Endothelial cell of umbilical vein (primary cell): Measurements from ENCODE around the gene KRT77. TPM values are rescaled to one million over a fixed set of nuclear protein-coding genes. Genes with fewer than 3 reads are reported as not detected.

Experiments used
- BruUV-seq: library from RNA; stranded (reverse); fragments of 400-500 nt; replicated peaks from 2 replicates; lab custom pipeline; 2021; lab: Mats Ljungman, UMichigan
- CTCF ChIA-PET: fragments of 300-600, 350-600 bp; sonication (Branson Sonifier 250); formaldehyde crosslinking; loops from one replicate; lab custom pipeline; 2021; ENCODE audit warnings: antibody characterized with exemption, inconsistent platforms; lab: Charles Lee
- POLR2A ChIA-PET: fragments of 300-600, 350-600 bp; sonication (Branson Sonifier 250); formaldehyde crosslinking; loops from one replicate; lab custom pipeline; 2021; ENCODE audit warnings: antibody characterized with exemption, inconsistent platforms; lab: Charles Lee
- DNase-seq: peaks from one replicate; pipeline ENCODE4 v3.0.0-alpha.2; 2011; ENCODE audit warnings: low read depth, low spot score
- FAIRE-seq: peaks from 2 replicates; lab custom pipeline; 2011; peaks lifted over from hg19 to GRCh38; lab: Jason Lieb, UNC
- H2AFZ ChIP-seq: 2 replicates; pipeline ENCODE4 v1.6.0; 2012; ENCODE audit warnings: low read depth, low read length, control low read depth, inconsistent platforms
- H3K27ac ChIP-seq: 2 replicates; pipeline ENCODE4 v1.5.1; 2011; ENCODE audit warnings: low read depth, mild to moderate bottlenecking, control low read depth, low read length, moderate library complexity; ENCODE audit not compliant: insufficient read depth
- H3K27me3 ChIP-seq, 2 experiments: 2 replicates each; pipeline versions ENCODE4 v1.6.0 to v1.6.1; 2011; ENCODE audit warnings: low read length in 2 of 2, mixed read lengths in 1 of 2; ENCODE audit not compliant: control insufficient read depth in 2 of 2, insufficient read depth in 2 of 2
- H3K36me3 ChIP-seq, 2 experiments: 2 replicates in 1 of 2; 3 replicates in 1 of 2; pipeline ENCODE4 v1.5.1; 2011; ENCODE audit warnings: low read length in 2 of 2, mild to moderate bottlenecking in 1 of 2, moderate library complexity in 1 of 2; ENCODE audit not compliant: control insufficient read depth in 2 of 2, insufficient read depth in 2 of 2; ENCODE audit errors: extremely low read depth in 1 of 2
- H3K4me1 ChIP-seq: 3 replicates; pipeline ENCODE4 v1.5.1; 2011; ENCODE audit warnings: mild to moderate bottlenecking, low read length; ENCODE audit not compliant: control insufficient read depth, insufficient read depth; ENCODE audit errors: extremely low read depth
- H3K4me2 ChIP-seq: 2 replicates; pipeline ENCODE4 v1.6.1; 2011; ENCODE audit warnings: low read length, control low read depth, mixed read lengths; ENCODE audit not compliant: insufficient read depth
- H3K4me3 ChIP-seq, 3 experiments: fragments of 200-600 bp in 1 of 3; sonication (generic), shearing (Covaris generic) in 1 of 3; replicated peaks in 1 of 3; 2 replicates each; pipeline ENCODE4 v1.5.1; 2011 to 2016; ENCODE audit warnings: control low read depth in 3 of 3, low read length in 3 of 3, mild to moderate bottlenecking in 2 of 3, inconsistent platforms in 1 of 3, low read depth in 1 of 3, moderate library complexity in 1 of 3; ENCODE audit not compliant: insufficient read depth in 1 of 3
- H3K79me2 ChIP-seq: 2 replicates; pipeline ENCODE4 v1.6.0; 2012; ENCODE audit warnings: low read length, inconsistent platforms; ENCODE audit not compliant: control insufficient read depth, insufficient read depth
- H3K9ac ChIP-seq: replicated peaks from 2 replicates; pipeline ENCODE3; 2011; ENCODE audit warnings: low read length, control low read depth; ENCODE audit not compliant: insufficient read depth; ENCODE audit errors: extremely low read depth
- H3K9me1 ChIP-seq: replicated peaks from 3 replicates; pipeline ENCODE4 v1.6.0; 2011; ENCODE audit warnings: mild to moderate bottlenecking, low read length; ENCODE audit not compliant: control insufficient read depth, insufficient read depth; ENCODE audit errors: extremely low read depth
- H3K9me3 ChIP-seq: replicated peaks from 2 replicates; pipeline ENCODE4 v1.5.1; 2012; ENCODE audit warnings: low read length, inconsistent platforms; ENCODE audit not compliant: control insufficient read depth, insufficient read depth
- H4K20me1 ChIP-seq: replicated peaks from 2 replicates; pipeline ENCODE3; 2011; ENCODE audit warnings: mild to moderate bottlenecking, low read length; ENCODE audit not compliant: control insufficient read depth, insufficient read depth; ENCODE audit errors: extremely low read depth
- CTCF ChIP-seq, 2 donors: IDR thresholded peaks; 1 replicate in 1 of 2; 2 replicates in 1 of 2; pipeline ENCODE4 v1.5.1; 2011; ENCODE audit warnings: low read length in 2 of 2, mild to moderate bottlenecking in 2 of 2, moderate library complexity in 2 of 2, control low read depth in 1 of 2, inconsistent platforms in 1 of 2, low read depth in 1 of 2; ENCODE audit not compliant: insufficient read depth in 1 of 2; ENCODE audit errors: extremely low read depth in 1 of 2
- EZH2 ChIP-seq: IDR thresholded peaks from 2 replicates; pipeline ENCODE4 v1.6.1; 2012; ENCODE audit warnings: borderline replicate concordance, low read depth, mild to moderate bottlenecking, moderate library complexity, low read length, inconsistent platforms; ENCODE audit not compliant: severe bottlenecking
- FOS ChIP-seq: IDR thresholded peaks from 2 replicates; pipeline ENCODE4 v1.6.1; 2011; ENCODE audit warnings: mild to moderate bottlenecking, low read length, moderate library complexity, borderline replicate concordance; ENCODE audit not compliant: insufficient read depth
- GATA2 ChIP-seq: IDR thresholded peaks from 2 replicates; pipeline ENCODE4 v1.7.0; 2011; ENCODE audit warnings: low read depth, mild to moderate bottlenecking, moderate library complexity, mixed read lengths, low read length; ENCODE audit not compliant: insufficient read length, insufficient read depth
- JUN ChIP-seq: IDR thresholded peaks from 2 replicates; pipeline ENCODE4 v1.6.1; 2011; ENCODE audit warnings: borderline replicate concordance, low read depth; ENCODE audit not compliant: insufficient read length, insufficient read depth
- MYC ChIP-seq: IDR thresholded peaks from one replicate; pipeline ENCODE4 v1.6.1; 2011; ENCODE audit warnings: mild to moderate bottlenecking, low read depth, low read length
- POLR2A ChIP-seq: IDR thresholded peaks from 2 replicates; pipeline ENCODE4 v1.6.1; 2012; ENCODE audit warnings: low read depth, mild to moderate bottlenecking, control low read depth, low read length
- POLR2AphosphoS5 ChIP-seq: IDR thresholded peaks from 2 replicates; pipeline ENCODE4 v1.6.1; 2012; ENCODE audit warnings: low read depth, mild to moderate bottlenecking, control low read depth, low read length, moderate library complexity; ENCODE audit not compliant: insufficient read depth
- dilution Hi-C: fragments of 300-500 bp; cut with MboI; formaldehyde crosslinking; loops from one replicate; pipeline ENCODE4 v1.15.0; 2019; ENCODE audit warnings: low sequenced_read_pairs; ENCODE audit not compliant: extremely low pct_ligation_motif_present
- intact Hi-C: fragments of 100-400 bp; cut with micrococcal nuclease; formaldehyde crosslinking; loops from one replicate; pipeline ENCODE4 v1.10.0; 2022
- polyA plus RNA-seq, 4 experiments: library from polyadenylated mRNA; depleted of rRNA in 3 of 4; stranded (reverse) in 3 of 4; unstranded in 1 of 4; fragments of >200 nt; gene quantifications; 2 replicates each; pipeline versions ENCODE4 v1.2.1 to v1.2.3, GENCODE V29; 2011 to 2012; ENCODE audit warnings: missing spikeins in 1 of 4
- total RNA-seq: library from RNA; stranded (reverse); gene quantifications from 2 replicates; pipeline ENCODE4 v1.2.3, GENCODE V29; 2021
- TF ChIP-seq, protein P1 (sequence below): IDR thresholded peaks from 2 replicates; pipeline ENCODE4 v1.6.1; 2011; ENCODE audit not compliant: insufficient read depth, insufficient read length

KRT77 gene
- total and polyA plus RNA-seq, 2 donors (not counting 3 experiments of a cell fraction or from before 2014, with no cell fraction given), result not detected

DNA sequence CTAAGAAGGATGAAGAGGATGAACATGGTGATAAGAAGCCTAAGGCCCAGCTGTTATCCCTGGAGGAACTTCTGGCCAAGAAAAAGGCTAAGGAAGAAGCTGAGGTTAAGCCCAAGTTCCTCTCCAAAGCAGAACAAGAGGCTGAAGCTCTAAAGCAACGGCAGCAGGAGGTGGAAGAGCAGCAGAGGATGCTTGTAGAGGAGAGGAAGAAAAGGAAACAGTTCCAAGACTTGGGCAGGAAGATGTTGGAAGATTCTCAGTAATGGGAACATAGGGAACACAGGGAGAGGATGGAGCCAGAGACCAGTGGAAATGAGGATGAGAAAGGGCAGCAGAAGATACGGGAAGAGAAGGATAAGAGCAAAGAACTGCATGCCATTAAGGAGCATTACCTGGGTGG, 27.5 kb upstream of the KRT77 start:
- Histone ChIP-seq H3K9me3 (no peaks in the 10 kb centered on the region), H2AFZ (no peak overlapping the region), H3K4me2 (no peak overlapping the region), H3K36me3 (no peaks in the 10 kb centered on the region), H3K4me3 (no peak overlapping the region), H3K79me2 (no peaks in the 10 kb centered on the region), H4K20me1 (no peaks in the 10 kb centered on the region), H3K9ac (no peak overlapping the region), H3K27ac (no peak overlapping the region), H3K9me1 (no peaks in the 10 kb centered on the region), H3K4me1 (no peaks in the 10 kb centered on the region), H3K27me3 (no peaks in the 10 kb centered on the region)
- intact Hi-C loops, result no loop called here
- FAIRE-seq (no peak), DNase-seq (no peak)
- dilution Hi-C loops, result no loop called here
- TF ChIP-seq FOS (no peak), EZH2 (no peak), POLR2A (no peak), POLR2AphosphoS5 (no peak), JUN (no peak), CTCF (IDR thresholded peaks at IDR 0.05; ENCODE audit: extremely low read depth in 1 of 2, insufficient read depth in 1 of 2, low read depth in 1 of 2, low read length in 2 of 2) (no peak), MYC (no peak), GATA2 (no peak)
- TF ChIP-seq, protein P1, sequence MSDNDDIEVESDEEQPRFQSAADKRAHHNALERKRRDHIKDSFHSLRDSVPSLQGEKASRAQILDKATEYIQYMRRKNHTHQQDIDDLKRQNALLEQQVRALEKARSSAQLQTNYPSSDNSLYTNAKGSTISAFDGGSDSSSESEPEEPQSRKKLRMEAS, result no peak
- POLR2A ChIA-PET, result no interaction called here
- BruUV-seq, result no TSS peak
- CTCF ChIA-PET, result no interaction called here
